ENCODE measurements around the gene C10orf90.
"Not testable (repeated sequence)": the region's sequence is repeated elsewhere in the genome, so short reads cannot be mapped to it uniquely, and the experiment has no call there.

C10orf90 gene

DNA sequence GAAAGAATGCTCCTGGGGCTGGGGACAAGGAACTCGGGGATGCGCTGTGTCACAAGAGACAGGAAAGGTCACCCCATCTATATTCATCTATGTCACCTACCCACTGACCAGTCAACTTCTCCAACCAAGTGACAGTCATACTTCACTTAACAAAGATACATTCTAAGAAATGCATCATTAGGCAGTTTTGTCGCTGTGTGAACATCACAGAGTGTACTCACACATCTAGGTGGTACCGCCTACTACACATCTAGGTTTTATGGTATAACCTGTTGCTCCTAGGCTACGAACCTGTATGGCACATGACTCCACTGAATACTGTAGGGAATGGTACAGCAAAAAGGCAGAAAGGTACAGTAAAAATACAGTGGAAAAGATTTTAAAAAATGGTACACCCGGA lies 278.4 kb downstream of the C10orf90 start:
- no peak for DNase-seq (ENCODE audit: low read depth)

DNA sequence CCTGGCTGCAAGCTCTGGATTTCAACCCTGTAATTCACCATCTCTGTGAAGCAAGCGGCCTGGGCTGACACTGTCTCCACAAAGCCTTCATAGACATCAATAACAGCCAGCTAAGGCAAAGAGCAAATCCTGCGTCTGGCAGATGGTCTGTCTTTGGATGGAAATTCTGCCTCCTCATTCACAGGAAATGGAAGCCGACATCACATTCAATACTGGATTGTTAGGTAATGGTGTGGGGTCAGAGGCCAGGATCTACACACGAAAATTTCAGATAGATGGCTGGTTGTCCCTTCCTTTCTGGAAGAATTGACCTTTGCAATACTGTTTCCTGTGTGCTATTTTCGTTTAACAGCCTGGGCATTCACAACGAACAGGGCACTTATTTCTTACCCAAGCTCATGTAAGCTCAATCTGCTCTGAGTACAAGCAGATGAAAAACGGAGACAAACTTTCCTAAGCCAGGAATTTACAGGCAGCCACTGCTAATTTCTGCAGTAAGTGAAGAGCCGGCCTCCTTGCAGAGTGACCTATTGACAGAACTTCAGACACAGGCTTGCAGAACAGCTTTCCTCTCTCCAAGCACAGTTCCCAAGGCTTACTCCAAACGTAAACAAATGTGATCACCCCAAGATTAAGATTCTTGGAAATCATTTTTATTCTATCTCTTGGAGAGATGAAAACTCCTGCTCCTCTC lies 279.2 kb downstream of the C10orf90 start:
- DNase-seq (ENCODE audit: low read depth), result no peak

GRCh38 chr10:126390324-126390723 lies 280.2 kb downstream of the C10orf90 start:
- no peak for DNase-seq (ENCODE audit: low read depth)

GRCh38 chr10:126387931-126388911 lies 282.3 kb downstream of the C10orf90 start, which contains the start of gene ADAM12:
TSS of gene ADAM12 (minus strand) at chr10:126388477. CDS start at chr10:126388145, 332 bp downstream.
- DNase-seq (ENCODE audit: low read depth), result no peak

- no peak for DNase-seq (ENCODE audit: low read depth)
These were observed 283.2 kb downstream of the C10orf90 start for GRCh38 chr10:126387041-126387921.

GRCh38 chr10:126384269-126384873 lies 286.1 kb downstream of the C10orf90 start:
- DNase-seq (ENCODE audit: low read depth), result no peak

DNA sequence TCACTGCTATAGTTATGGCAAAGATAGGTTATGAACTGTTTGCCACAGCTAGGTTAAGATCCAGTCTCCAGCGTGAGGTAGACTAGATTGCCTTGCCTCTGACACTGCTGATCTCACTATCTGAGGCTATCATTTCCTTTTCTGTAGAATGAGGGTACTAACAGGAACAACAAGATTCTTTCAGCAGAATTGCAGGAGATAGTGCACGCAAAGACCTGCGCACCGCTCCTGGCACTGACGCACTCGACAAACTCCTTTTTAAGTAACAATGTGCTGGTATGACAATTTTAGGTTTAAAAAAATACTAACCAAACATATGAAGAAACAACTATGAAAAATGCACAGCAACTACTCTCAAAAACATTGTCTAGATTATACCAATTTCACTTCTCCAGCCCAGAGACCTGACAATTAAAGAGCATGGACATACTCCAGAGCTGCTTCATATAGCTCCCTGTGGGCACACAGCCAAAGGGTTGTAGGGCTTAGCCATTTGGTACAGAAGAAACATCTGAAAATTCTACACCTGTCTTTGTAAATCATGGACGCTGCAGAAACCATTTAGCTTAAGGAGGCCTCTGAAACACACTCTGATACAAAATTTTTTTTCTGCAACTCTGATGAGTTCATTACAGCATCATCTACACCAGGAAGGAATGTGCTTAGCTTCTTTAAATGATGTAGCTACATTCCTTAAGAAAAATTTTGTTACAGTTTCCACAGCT lies 290.0 kb downstream of the C10orf90 start:
- no peak for DNase-seq (ENCODE audit: low read depth)

- DNase-seq (ENCODE audit: low read depth), result not testable (repeated sequence)
These were observed 291.3 kb downstream of the C10orf90 start for GRCh38 chr10:126379166-126379565.

GRCh38 chr10:126376956-126377355 lies 293.5 kb downstream of the C10orf90 start:
- no peak for DNase-seq (ENCODE audit: low read depth)

GRCh38 chr10:126375926-126376554 lies 294.5 kb downstream of the C10orf90 start:
- no peak for DNase-seq (ENCODE audit: low read depth)

GRCh38 chr10:126375299-126375698 lies 295.2 kb downstream of the C10orf90 start:
- DNase-seq (ENCODE audit: low read depth), result no peak
